ENCODE measurements around the gene NEDD8. TPM values are rescaled to one million over a fixed set of nuclear protein-coding genes. Genes with fewer than 3 reads are reported as not detected.

Gene NEDD8
- total RNA-seq, 1 experiment from 2014 or later = 178 TPM

DNA sequence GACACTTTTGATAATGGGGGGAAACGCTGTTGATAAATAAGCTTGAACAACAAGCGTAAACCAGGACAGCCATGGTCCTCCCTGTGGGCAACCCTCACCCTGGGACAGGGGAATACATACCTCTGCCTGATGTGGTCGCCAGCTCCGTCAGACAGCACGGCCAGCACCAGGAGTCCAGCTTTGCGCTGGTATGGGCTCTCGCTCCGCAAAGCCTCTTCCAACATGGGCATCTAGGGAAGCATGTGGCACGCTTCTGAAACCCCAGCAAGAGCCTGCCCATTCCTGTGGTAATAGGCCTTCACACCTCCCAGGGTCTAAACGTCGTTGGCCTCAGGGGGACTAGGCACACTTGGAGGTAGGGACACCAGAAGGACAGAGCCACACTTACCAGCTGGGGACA lies 46.4 kb downstream of the NEDD8 start:
- Histone ChIP-seq H3K79me2 (ENCODE audit: insufficient read depth, low read length) (peaks cover 37% of the 10 kb centered on the region), H3K36me3 (ENCODE audit: control insufficient read depth in 1 of 2, insufficient read depth in 2 of 2, low read length in 2 of 2) (peaks cover 31 to 48% of the 10 kb centered on the region in 2 experiments; a peak in 3 of 4 replicates), H3K27ac (ENCODE audit: low read depth, low read length) (no peak overlapping the region), H3K4me3 (replicated peaks in 1 of 2; ENCODE audit: low read depth in 1 of 2, low read length in 2 of 2) (no peak overlapping the region), H3K4me2 (ENCODE audit: low read length) (no peak overlapping the region), H3K9me2 (ENCODE audit: insufficient read depth) (no peaks in the 10 kb centered on the region), H2AFZ (ENCODE audit: low read depth, low read length, poor library complexity, severe bottlenecking) (no peak overlapping the region), H3K27me3 (ENCODE audit: insufficient read depth, low read length) (no peaks in the 10 kb centered on the region), H3K9ac (ENCODE audit: low read length) (no peak overlapping the region), H3K4me1 (ENCODE audit: control insufficient read depth in 1 of 2, insufficient read depth in 2 of 2, low read length in 2 of 2) (peaks cover 16 to 17% of the 10 kb centered on the region in 2 experiments), H4K20me1 (ENCODE audit: insufficient read depth) (no peaks in the 10 kb centered on the region), H3K9me3 (ENCODE audit: control insufficient read depth in 1 of 2, insufficient read depth in 1 of 2, low read depth in 1 of 2, low read length in 2 of 2) (no peaks in the 10 kb centered on the region)
- intact Hi-C loops (cut with micrococcal nuclease) = no loop called here
- ChIA-PET CTCF (no interaction called here), RAD21 (ENCODE audit: low non-redundant PET in 1 of 2, low total read pairs in 2 of 2, uncharacterized antibody in 2 of 2, unreplicated experiment in 2 of 2) (no interaction called here), POLR2A (no interaction called here)
- no TSS peak for BruUV-seq (replicated peaks)
- ATAC-seq = no peak
- TF ChIP-seq EZH2phosphoT487 (IDR thresholded peaks at IDR 0.05; ENCODE audit: borderline replicate concordance) (no peak), POLR2AphosphoS5 (IDR thresholded peaks at IDR 0.05; ENCODE audit: low read depth, low read length) (no peak), ZNF274 (IDR thresholded peaks at IDR 0.05; ENCODE audit: low read depth, low read length) (no peak), SIN3A (IDR thresholded peaks at IDR 0.05; ENCODE audit: low read depth) (no peak), ZFX (IDR thresholded peaks at IDR 0.05) (no peak), YY1 (IDR thresholded peaks at IDR 0.05; ENCODE audit: extremely low read depth, insufficient replicate concordance, low read depth, low read length) (no peak), RAD21 (IDR thresholded peaks at IDR 0.05; ENCODE audit: low read depth) (no peak), SRF (IDR thresholded peaks at IDR 0.05; ENCODE audit: low read depth) (no peak), FOSL1 (IDR thresholded peaks at IDR 0.05; ENCODE audit: low read depth) (no peak), POLR2A (IDR thresholded peaks at IDR 0.05; ENCODE audit: borderline replicate concordance, extremely low read depth, insufficient read depth, insufficient read length) (no peak), EZH2 (IDR thresholded peaks at IDR 0.05) (no peak), CBX3 (IDR thresholded peaks at IDR 0.05; ENCODE audit: low read depth) (no peak)
- TF ChIP-seq, protein P1, sequence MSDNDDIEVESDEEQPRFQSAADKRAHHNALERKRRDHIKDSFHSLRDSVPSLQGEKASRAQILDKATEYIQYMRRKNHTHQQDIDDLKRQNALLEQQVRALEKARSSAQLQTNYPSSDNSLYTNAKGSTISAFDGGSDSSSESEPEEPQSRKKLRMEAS (IDR thresholded peaks at IDR 0.05) = no peak
- TF ChIP-seq, protein P2, sequence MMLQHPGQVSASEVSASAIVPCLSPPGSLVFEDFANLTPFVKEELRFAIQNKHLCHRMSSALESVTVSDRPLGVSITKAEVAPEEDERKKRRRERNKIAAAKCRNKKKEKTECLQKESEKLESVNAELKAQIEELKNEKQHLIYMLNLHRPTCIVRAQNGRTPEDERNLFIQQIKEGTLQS (IDR thresholded peaks at IDR 0.05) = no peak
- DNase-seq (ENCODE audit: low read depth, low spot score) = no peak

Measured in HCT116 (cell line).